ENCODE data around the gene POMP.
A peak's percentile ranks its signal among the peaks of the same experiment; 100 is the strongest.

DNA sequence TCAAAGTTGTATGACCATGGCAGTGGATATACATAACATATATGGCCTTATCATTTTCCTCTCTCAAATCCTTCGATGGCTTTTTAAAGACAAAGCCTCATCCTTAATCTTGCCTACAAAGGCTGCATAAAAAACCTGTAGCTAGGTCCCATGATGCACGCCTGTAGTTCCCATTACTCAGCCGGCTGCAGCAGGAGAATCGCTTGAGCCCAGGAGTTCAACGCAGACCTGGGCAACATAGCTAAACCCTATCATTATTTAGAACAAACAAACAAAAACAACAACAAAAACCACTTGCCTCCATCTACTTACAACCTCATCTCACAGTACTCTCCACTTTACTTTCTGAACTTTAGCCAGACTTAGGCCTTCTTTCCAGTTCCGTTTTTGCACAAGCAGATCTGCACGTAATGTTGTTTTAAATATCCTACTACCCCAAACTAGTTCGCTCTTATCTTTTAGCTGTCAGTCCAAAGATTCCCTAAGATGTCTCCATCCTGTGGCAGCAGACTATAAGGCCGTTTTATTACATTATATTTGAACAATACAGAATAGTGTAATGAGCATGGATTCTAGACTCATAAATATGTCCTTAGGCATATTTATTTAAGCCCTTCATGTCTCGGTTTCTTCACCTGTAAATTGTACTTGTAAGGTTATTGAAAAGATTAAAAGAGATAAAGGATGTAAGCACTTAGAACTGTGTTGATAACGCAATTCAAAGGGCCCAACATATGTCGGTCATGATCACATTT is 969 bp upstream of the POMP start:
- TF ChIP-seq, protein P1, sequence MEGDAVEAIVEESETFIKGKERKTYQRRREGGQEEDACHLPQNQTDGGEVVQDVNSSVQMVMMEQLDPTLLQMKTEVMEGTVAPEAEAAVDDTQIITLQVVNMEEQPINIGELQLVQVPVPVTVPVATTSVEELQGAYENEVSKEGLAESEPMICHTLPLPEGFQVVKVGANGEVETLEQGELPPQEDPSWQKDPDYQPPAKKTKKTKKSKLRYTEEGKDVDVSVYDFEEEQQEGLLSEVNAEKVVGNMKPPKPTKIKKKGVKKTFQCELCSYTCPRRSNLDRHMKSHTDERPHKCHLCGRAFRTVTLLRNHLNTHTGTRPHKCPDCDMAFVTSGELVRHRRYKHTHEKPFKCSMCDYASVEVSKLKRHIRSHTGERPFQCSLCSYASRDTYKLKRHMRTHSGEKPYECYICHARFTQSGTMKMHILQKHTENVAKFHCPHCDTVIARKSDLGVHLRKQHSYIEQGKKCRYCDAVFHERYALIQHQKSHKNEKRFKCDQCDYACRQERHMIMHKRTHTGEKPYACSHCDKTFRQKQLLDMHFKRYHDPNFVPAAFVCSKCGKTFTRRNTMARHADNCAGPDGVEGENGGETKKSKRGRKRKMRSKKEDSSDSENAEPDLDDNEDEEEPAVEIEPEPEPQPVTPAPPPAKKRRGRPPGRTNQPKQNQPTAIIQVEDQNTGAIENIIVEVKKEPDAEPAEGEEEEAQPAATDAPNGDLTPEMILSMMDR (IDR thresholded peaks at IDR 0.05; ENCODE audit: low read depth, low read length, missing input control): no peak
- TF ChIP-seq JUND (IDR thresholded peaks at IDR 0.05): no peak
- TF ChIP-seq REST (IDR thresholded peaks at IDR 0.05): no peak
- TF ChIP-seq GABPA (IDR thresholded peaks at IDR 0.05 in 1 of 2, conservative IDR thresholded peaks at IDR 0.05 in 1 of 2): no peak
- no peak for TF ChIP-seq TAF1 (conservative IDR thresholded peaks at IDR 0.05)
- TF ChIP-seq, protein P2, sequence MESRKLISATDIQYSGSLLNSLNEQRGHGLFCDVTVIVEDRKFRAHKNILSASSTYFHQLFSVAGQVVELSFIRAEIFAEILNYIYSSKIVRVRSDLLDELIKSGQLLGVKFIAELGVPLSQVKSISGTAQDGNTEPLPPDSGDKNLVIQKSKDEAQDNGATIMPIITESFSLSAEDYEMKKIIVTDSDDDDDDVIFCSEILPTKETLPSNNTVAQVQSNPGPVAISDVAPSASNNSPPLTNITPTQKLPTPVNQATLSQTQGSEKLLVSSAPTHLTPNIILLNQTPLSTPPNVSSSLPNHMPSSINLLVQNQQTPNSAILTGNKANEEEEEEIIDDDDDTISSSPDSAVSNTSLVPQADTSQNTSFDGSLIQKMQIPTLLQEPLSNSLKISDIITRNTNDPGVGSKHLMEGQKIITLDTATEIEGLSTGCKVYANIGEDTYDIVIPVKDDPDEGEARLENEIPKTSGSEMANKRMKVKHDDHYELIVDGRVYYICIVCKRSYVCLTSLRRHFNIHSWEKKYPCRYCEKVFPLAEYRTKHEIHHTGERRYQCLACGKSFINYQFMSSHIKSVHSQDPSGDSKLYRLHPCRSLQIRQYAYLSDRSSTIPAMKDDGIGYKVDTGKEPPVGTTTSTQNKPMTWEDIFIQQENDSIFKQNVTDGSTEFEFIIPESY (IDR thresholded peaks at IDR 0.05): no peak
- TF ChIP-seq MAX (IDR thresholded peaks at IDR 0.05): no peak
- no peak for TF ChIP-seq FOXA1 (IDR thresholded peaks at IDR 0.05)
- TF ChIP-seq RAD21 (IDR thresholded peaks at IDR 0.05): peak in 1 of 2 donors; percentile 26
- TF ChIP-seq SP1 (IDR thresholded peaks at IDR 0.05): no peak
- no peak for TF ChIP-seq ATF3 (IDR thresholded peaks at IDR 0.05)
- TF ChIP-seq RXRA (IDR thresholded peaks at IDR 0.05): peak in 1 of 2 donors; percentile 8
- TF ChIP-seq HNF4A (conservative IDR thresholded peaks at IDR 0.05): no peak
